ENCODE results near the gene TMPO. TPM values are rescaled to one million over a fixed set of nuclear protein-coding genes. Genes with fewer than 3 reads are reported as not detected.

Gene TMPO
- polyA plus RNA-seq, 1 of the 3 experiments (the other 2 are of a cell fraction): 20.8 TPM

DNA sequence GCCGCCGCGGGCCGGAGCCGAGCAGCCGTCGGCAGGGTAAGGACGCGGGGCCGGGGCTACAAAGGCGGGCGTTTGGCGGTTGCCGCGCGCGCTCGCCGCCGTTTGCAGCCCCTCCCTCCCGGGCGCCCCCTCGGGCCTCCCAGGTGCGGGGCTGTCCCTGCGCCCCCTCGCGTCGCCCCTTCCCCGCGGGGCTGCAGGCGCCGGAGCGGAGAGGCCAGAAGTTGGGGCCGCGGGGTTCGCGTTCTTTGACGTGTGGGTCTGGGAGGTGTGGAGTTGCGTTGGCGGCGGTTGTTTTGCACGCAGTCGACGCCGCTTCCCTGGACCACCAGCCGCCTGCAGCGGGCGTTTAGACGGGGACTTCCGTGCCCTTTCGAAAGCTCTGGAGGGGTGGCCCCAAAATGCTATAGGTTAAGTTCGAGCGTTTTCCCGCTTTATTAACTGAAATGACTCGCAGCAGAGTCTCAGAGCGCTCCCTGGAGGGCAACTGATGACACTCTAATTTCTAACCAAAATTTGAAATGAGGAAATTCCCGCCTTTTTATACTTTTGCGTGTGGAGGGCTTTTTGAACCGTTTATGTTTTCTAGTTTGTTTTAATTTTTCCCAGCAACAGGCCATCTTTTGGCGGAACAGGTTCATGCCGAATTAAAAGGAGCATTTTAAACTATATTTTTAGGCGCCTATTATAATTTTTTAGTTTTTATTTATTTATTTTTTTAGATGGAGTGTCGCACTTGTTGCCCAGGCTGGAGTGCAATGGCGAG lies 902 bp downstream of the TMPO start:
- H3K9ac ChIP-seq: peak overlapping the region; percentile 92
- DNase-seq: peak; percentile 80
- peaks cover 87% of the 10 kb centered on the region for H3K79me2 ChIP-seq (ENCODE audit: insufficient read depth)
- 1% methylated on average over 22 of the region's 64 CpGs for WGBS (ENCODE audit: low lambda C conversion rate)
- 0 out of 2 replicates have a peak, but pooled peaks cover 2% of the 10 kb centered on the region for H4K20me1 ChIP-seq (ENCODE audit: insufficient read depth)
- peak overlapping the region; percentile 65 for H2AFZ ChIP-seq (ENCODE audit: low read depth)
- H3K27me3 ChIP-seq (ENCODE audit: insufficient read depth): no peaks in the 10 kb centered on the region
- H3K4me1 ChIP-seq (ENCODE audit: control insufficient read depth in 1 of 2, insufficient read depth in 2 of 2, low read depth in 1 of 2, low read length in 1 of 2): no peaks in the 10 kb centered on the region; a peak in 2 of 4 replicates
- ChIA-PET POLR2A (no interaction called here), CTCF (interaction anchor here (0.5 to 6.1 kb wide), 23 partner anchors 8 to 483 kb away, joined by 3 to 37 read pairs (median 4); partner anchors contain the start of gene SLC25A3)
- H3F3A ChIP-seq (replicated peaks; ENCODE audit: insufficient read depth): peaks cover 5% of the 10 kb centered on the region
- H3K27ac ChIP-seq (ENCODE audit: low read depth in 2 of 2, low read length in 1 of 2): peak overlapping the region; percentile 84 to 89
- no peaks in the 10 kb centered on the region for H3K9me2 ChIP-seq
- peak overlapping the region; percentile 77 to 92 for H3K4me3 ChIP-seq (ENCODE audit: low read depth in 2 of 2, low read length in 1 of 2)
- no peaks in the 10 kb centered on the region for H3K9me3 ChIP-seq
- no peaks in the 10 kb centered on the region for H3K36me3 ChIP-seq (replicated peaks in 1 of 2; ENCODE audit: control insufficient read depth in 1 of 2, insufficient read depth in 2 of 2, low read length in 1 of 2)
- peak overlapping the region; percentile 92 for H3K4me2 ChIP-seq
- TF ChIP-seq RFX5 (IDR thresholded peaks at IDR 0.05; ENCODE audit: low read length) (peak; percentile 31; the same call in 1 of the 2 replicates), SMC3 (IDR thresholded peaks at IDR 0.05; ENCODE audit: low read depth, low read length) (peak; percentile 40; the same call in 1 of the 2 replicates), FOSL2 (IDR thresholded peaks at IDR 0.05; ENCODE audit: borderline replicate concordance, low read depth) (no peak), SIN3A (IDR thresholded peaks at IDR 0.05; ENCODE audit: borderline replicate concordance, low read depth, low read length) (peak; percentile 78), ELF1 (IDR thresholded peaks at IDR 0.05) (no peak), TAF1 (IDR thresholded peaks at IDR 0.05; ENCODE audit: borderline replicate concordance, low read depth, low read length) (peak; percentile 42), FOXJ3 (CRISPR knock-in tag; IDR thresholded peaks at IDR 0.05) (no peak), NFIC (IDR thresholded peaks at IDR 0.05; ENCODE audit: borderline replicate concordance) (no peak; the same call in 1 of the 2 replicates), TCF12 (IDR thresholded peaks at IDR 0.05) (0 out of 2 replicates have a peak, but pooled peaks have one; percentile 6), RXRA (IDR thresholded peaks at IDR 0.05; ENCODE audit: borderline replicate concordance, low read depth) (0 out of 2 replicates have a peak, but pooled peaks have one; percentile 39), EP300 (IDR thresholded peaks at IDR 0.05; ENCODE audit: borderline replicate concordance in 1 of 2, low read depth in 1 of 2, low read length in 1 of 2) (no peak), GATA2 (CRISPR knock-in tag; IDR thresholded peaks at IDR 0.05) (no peak), NRF1 (IDR thresholded peaks at IDR 0.05; ENCODE audit: low read depth, low read length) (no peak), TEAD4 (IDR thresholded peaks at IDR 0.05; ENCODE audit: borderline replicate concordance, insufficient read depth) (no peak), EZH2phosphoT487 (IDR thresholded peaks at IDR 0.05; ENCODE audit: borderline replicate concordance, low read depth) (no peak)
- TF ChIP-seq, protein P1, sequence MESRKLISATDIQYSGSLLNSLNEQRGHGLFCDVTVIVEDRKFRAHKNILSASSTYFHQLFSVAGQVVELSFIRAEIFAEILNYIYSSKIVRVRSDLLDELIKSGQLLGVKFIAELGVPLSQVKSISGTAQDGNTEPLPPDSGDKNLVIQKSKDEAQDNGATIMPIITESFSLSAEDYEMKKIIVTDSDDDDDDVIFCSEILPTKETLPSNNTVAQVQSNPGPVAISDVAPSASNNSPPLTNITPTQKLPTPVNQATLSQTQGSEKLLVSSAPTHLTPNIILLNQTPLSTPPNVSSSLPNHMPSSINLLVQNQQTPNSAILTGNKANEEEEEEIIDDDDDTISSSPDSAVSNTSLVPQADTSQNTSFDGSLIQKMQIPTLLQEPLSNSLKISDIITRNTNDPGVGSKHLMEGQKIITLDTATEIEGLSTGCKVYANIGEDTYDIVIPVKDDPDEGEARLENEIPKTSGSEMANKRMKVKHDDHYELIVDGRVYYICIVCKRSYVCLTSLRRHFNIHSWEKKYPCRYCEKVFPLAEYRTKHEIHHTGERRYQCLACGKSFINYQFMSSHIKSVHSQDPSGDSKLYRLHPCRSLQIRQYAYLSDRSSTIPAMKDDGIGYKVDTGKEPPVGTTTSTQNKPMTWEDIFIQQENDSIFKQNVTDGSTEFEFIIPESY (IDR thresholded peaks at IDR 0.05; ENCODE audit: borderline replicate concordance, low read depth): no peak
- TF ChIP-seq, protein P2, sequence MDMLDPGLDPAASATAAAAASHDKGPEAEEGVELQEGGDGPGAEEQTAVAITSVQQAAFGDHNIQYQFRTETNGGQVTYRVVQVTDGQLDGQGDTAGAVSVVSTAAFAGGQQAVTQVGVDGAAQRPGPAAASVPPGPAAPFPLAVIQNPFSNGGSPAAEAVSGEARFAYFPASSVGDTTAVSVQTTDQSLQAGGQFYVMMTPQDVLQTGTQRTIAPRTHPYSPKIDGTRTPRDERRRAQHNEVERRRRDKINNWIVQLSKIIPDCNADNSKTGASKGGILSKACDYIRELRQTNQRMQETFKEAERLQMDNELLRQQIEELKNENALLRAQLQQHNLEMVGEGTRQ (IDR thresholded peaks at IDR 0.05; ENCODE audit: borderline replicate concordance, low read depth, low read length): no peak
- TF ChIP-seq, protein P3, sequence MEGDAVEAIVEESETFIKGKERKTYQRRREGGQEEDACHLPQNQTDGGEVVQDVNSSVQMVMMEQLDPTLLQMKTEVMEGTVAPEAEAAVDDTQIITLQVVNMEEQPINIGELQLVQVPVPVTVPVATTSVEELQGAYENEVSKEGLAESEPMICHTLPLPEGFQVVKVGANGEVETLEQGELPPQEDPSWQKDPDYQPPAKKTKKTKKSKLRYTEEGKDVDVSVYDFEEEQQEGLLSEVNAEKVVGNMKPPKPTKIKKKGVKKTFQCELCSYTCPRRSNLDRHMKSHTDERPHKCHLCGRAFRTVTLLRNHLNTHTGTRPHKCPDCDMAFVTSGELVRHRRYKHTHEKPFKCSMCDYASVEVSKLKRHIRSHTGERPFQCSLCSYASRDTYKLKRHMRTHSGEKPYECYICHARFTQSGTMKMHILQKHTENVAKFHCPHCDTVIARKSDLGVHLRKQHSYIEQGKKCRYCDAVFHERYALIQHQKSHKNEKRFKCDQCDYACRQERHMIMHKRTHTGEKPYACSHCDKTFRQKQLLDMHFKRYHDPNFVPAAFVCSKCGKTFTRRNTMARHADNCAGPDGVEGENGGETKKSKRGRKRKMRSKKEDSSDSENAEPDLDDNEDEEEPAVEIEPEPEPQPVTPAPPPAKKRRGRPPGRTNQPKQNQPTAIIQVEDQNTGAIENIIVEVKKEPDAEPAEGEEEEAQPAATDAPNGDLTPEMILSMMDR (IDR thresholded peaks at IDR 0.05): peak; percentile 83
- TF ChIP-seq, protein P4, sequence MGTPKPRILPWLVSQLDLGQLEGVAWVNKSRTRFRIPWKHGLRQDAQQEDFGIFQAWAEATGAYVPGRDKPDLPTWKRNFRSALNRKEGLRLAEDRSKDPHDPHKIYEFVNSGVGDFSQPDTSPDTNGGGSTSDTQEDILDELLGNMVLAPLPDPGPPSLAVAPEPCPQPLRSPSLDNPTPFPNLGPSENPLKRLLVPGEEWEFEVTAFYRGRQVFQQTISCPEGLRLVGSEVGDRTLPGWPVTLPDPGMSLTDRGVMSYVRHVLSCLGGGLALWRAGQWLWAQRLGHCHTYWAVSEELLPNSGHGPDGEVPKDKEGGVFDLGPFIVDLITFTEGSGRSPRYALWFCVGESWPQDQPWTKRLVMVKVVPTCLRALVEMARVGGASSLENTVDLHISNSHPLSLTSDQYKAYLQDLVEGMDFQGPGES (IDR thresholded peaks at IDR 0.05; ENCODE audit: low read depth, low read length): no peak
- TF ChIP-seq, protein P5, sequence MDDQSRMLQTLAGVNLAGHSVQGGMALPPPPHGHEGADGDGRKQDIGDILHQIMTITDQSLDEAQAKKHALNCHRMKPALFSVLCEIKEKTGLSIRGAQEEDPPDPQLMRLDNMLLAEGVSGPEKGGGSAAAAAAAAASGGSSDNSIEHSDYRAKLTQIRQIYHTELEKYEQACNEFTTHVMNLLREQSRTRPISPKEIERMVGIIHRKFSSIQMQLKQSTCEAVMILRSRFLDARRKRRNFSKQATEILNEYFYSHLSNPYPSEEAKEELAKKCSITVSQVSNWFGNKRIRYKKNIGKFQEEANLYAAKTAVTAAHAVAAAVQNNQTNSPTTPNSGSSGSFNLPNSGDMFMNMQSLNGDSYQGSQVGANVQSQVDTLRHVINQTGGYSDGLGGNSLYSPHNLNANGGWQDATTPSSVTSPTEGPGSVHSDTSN (IDR thresholded peaks at IDR 0.05): no peak
- TF ChIP-seq, protein P6, sequence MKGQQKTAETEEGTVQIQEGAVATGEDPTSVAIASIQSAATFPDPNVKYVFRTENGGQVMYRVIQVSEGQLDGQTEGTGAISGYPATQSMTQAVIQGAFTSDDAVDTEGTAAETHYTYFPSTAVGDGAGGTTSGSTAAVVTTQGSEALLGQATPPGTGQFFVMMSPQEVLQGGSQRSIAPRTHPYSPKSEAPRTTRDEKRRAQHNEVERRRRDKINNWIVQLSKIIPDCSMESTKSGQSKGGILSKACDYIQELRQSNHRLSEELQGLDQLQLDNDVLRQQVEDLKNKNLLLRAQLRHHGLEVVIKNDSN (IDR thresholded peaks at IDR 0.05; ENCODE audit: borderline replicate concordance, low read depth): no peak
